HFF-Myc (cell line): ENCODE measurements around the gene ABCA9.

ENCODE experiments used
- DNase-seq: peaks from one replicate; pipeline ENCODE4 v3.0.0-alpha.2; 2011; ENCODE audit warnings: low read depth; ENCODE audit errors: extremely low read depth
- H3K4me3 ChIP-seq: replicated peaks from 2 replicates; pipeline ENCODE4 v1.5.1; 2011; ENCODE audit warnings: low read depth, mild to moderate bottlenecking, control low read depth, low read length
- CTCF ChIP-seq: IDR thresholded peaks from 2 replicates; pipeline ENCODE4 v1.5.1; 2012; ENCODE audit warnings: mild to moderate bottlenecking, low read depth, low read length, control low read depth; ENCODE audit errors: missing control alignments

The ABCA9 gene

GRCh38 chr17:68941761-68942160, 119.0 kb downstream of the ABCA9 start:
- no peak for TF ChIP-seq CTCF
- no peak for DNase-seq
- no peak overlapping the region for H3K4me3 ChIP-seq

GRCh38 chr17:68939195-68939594, 121.5 kb downstream of the ABCA9 start:
- H3K4me3 ChIP-seq: no peak overlapping the region
- no peak for TF ChIP-seq CTCF
- DNase-seq: no peak

GRCh38 chr17:68937890-68938514, 122.7 kb downstream of the ABCA9 start:
- no peak for DNase-seq
- TF ChIP-seq CTCF: no peak
- H3K4me3 ChIP-seq: no peak overlapping the region

GRCh38 chr17:68927516-68927915, 133.2 kb downstream of the ABCA9 start:
- no peak for DNase-seq
- H3K4me3 ChIP-seq: no peak overlapping the region
- TF ChIP-seq CTCF: no peak

GRCh38 chr17:68924793-68925720, 135.7 kb downstream of the ABCA9 start:
- no peak for DNase-seq
- no peak overlapping the region for H3K4me3 ChIP-seq
- TF ChIP-seq CTCF: no peak
